ENCODE data around the gene NPLOC4. TPM values are rescaled to one million over a fixed set of nuclear protein-coding genes. Genes with fewer than 3 reads are reported as not detected.

The NPLOC4 gene
- polyA plus RNA-seq, 3 donors: 51.0 to 78.2 (median 73.9) TPM

GRCh38 chr17:81666342-81667191 is 29.7 kb upstream of the NPLOC4 start, which contains the start of the genes CCDC137 and OXLD1:
CCDC137 (plus strand) TSS chr17:81666737; CDS start chr17:81666767, 30 bp downstream.
OXLD1 (minus strand) TSS chr17:81666605; CDS start chr17:81666577, 28 bp downstream.
- peak; percentile 96 for DNase-seq

GRCh38 chr17:81666092-81666341 is 29.1 kb upstream of the NPLOC4 start:
- no peak for DNase-seq

GRCh38 chr17:81665205-81666091 is 28.5 kb upstream of the NPLOC4 start:
- DNase-seq: no peak

GRCh38 chr17:81664051-81664470 is 27.1 kb upstream of the NPLOC4 start:
- no peak for DNase-seq

GRCh38 chr17:81662002-81662401 is 25.1 kb upstream of the NPLOC4 start:
- DNase-seq: no peak

DNA sequence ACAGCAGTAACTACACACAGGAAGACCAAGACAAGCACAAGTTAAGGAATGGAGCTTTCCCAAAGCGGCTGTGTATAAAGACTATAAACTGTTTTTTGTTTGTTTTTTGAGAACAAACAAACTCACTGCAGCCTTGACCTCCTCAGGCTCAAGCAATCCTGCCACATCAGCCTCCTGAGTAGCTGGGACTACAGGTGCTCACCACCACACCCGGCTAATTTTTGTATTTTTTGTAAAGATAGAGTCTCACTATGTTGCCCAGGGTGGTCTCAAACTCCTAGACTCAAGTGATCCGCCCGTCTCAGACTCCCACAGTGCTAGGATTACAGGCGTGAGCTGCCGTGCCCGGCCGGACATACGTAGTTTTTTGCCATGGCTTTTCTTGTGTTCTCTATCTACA is 23.5 kb upstream of the NPLOC4 start:
- no peak for DNase-seq

GRCh38 chr17:81659038-81659437 is 22.1 kb upstream of the NPLOC4 start:
- DNase-seq: no peak

GRCh38 chr17:81656835-81657234 is 19.9 kb upstream of the NPLOC4 start:
- no peak for DNase-seq

GRCh38 chr17:81656118-81656743 is 19.3 kb upstream of the NPLOC4 start, which contains the start of gene PDE6G:
PDE6G (minus strand) TSS chr17:81656542; CDS start chr17:81653305, 3,237 bp downstream.
- DNase-seq: no peak

DNA sequence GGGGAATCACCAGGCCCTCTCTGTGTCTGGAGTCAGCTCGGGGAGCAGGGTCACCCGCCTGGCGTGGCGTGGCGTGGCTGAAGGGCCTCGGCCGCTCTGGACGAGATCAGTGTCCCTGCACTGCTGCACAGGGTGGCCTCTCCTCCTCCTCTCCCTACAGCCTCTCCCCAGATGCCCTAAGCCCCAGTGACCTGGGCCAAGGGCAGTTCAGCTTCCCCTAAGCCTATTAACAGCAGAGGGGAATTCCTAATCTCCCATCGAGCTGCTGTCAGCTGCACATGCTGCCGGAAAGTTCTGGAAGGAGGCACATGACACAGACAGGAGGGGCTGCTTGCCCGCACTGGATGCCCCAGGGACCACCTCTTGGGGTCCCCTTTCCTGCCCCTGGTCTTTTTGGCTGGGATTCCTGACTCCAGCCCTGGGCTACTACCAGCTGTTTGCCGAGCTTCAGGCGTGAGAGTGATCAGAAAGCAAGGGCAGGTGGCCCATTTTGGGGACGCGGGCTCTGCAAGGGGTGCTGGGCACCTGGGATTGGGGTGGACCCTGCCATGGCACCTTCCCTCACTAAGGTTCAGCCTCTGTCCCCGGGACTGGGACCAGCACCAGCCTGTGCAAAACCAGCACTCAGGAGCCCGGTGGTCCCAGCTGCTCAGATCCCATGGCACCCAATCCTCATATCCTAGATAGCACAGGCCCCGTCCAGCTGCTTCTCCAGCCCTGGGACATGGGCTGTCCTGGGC is 18.6 kb upstream of the NPLOC4 start:
- DNase-seq: no peak

GRCh38 chr17:81652906-81653771 is 16.2 kb upstream of the NPLOC4 start:
- no peak for DNase-seq

DNA sequence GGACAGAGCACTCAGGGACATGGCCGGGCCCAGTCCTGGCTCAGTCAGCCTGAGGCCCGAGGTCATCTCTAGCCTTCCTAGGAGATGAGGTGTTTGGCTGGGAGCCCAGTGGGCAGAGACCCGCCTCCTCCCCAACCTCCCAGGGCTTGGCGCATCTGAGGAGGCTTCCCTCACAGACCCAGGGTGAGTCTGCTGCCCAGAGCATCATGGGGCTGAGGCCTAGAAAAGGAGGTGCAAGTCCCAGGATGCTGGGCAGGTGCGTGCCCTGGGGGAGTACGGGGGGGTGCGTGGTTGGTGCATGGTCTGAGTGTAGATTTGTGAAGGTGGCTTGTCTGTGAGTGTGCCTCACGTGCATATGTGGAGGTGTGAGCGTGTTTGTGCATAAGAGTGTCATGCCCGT is 14.8 kb upstream of the NPLOC4 start:
- DNase-seq: no peak

- no peak for DNase-seq
Observed at GRCh38 chr17:81650951-81651350, 14.0 kb upstream of the NPLOC4 start.

GRCh38 chr17:81648707-81649085 is 11.8 kb upstream of the NPLOC4 start:
- DNase-seq: no peak

DNA sequence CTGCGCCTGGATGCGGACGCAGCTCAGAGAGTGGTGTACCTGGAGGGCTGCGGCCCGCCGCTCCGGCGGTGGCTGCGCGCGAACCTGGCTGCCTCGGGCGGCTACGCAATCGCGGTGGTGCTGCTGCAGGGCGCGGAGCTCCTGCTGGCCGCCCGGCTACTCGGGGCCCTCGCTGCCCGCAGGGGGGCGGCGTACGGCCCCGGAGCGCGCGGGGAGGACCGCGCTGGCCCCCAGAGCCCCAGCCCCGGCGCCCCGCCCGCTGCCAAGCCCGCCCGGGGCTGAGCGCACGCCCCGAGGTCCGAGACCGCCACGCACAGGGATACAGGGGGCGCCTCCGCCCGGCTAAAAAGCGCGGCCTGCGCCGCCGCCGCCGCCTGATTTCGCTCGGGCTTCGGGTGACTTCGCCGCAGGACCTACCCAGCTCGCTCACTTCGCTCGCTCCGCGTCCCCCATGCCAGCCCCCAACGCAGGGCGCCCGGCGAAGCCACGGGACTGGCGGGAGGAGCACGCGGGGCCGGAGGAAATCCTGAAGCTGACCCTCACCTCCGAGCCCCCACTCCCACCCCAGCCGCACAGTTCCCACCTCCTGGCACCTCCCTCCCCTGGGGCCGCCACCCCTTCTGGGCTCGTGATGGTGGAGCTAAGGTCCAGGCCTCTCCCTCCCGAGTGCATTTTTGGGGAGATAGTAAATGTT is 11.2 kb upstream of the NPLOC4 start:
- no peak for DNase-seq

DNA sequence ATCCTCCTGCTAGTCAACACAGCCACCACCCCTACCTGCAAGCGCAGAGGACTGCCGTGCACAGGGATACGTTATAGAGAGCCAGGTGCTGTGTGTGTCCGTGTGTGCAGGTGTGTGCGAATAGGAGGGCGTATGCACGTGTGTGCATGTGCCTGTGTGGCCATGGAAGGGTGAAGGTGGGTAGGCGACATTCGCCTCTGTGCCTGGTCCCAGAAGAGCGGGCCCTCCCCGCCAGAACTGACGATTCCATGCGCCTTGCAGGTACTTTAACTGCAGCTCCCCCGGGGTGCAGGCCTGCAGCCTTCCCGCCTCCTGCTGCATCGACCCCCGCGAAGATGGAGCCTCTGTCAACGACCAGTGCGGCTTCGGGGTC is 10.7 kb upstream of the NPLOC4 start:
- no peak for DNase-seq

DNA sequence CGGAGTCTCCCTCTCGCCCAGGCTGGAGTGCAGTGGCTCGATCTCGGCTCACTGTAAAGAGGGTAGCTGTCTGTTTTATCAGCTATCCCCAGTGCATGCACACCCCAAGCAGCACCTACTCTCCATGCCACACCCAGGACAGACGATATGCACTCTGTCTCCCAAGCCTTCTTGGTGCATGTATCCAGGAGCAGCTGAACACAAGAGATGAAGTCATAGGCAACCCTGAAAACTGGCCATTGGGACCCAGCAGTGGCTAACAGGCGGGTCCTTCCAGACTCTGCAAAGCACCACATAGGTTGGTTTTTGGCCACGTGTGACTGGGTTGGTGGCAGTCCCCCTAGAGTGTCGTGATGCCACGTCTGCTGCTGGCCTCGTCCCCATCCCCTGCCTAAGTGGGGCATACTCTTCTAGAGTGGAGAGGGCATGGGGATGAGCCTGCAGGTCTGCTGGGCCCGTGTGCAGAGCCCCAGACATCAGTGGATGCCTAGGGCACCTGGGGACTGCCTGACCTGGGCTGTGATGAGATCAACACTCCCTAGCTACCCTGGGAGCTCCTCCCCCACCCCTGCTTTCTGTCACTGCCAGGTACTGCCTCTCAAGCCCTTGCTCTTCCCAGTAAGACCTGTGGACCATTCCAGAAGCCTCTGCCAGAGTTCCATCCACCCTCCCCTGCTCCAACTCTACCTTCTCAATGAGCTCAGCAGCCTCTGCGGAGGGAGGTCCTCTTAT is 10.1 kb upstream of the NPLOC4 start:
- no peak for DNase-seq

DNA sequence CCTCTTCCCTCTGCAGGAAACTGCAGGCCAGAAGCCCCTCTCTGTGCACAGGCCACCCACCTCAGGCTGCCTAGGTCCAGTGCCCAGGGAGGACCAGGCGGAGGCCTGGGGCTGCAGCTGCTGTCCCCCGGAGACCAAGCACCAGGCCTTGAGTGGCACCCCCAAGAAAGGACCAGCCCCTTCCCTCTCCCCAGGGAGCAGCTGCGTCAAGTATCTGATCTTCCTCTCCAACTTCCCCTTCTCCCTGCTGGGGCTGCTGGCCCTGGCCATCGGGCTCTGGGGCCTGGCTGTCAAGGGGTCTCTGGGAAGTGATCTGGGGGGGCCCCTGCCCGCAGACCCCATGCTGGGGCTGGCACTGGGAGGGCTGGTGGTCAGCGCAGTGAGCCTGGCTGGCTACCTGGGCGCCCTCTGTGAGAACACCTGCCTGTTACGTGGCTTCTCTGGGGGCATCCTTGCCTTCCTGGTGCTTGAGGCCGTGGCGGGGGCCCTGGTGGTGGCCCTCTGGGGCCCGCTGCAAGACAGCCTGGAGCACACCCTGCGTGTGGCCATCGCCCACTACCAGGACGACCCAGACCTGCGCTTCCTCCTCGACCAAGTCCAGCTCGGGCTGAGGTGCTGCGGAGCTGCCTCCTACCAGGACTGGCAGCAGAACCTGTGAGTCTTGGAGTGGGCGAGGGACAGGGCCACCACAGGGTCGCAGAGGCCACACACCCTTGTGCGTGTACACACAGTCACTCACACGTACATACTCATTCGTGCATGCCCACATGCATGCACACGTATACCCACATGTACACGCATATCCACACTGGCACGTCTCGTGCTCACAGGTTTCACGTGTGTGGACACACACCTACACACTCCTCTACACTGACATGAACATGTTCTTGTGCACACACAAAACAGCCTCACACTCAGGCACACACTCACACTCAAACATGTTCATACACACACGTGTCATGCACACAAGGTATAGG is 8.4 kb upstream of the NPLOC4 start:
- DNase-seq: no peak

Measured in renal pelvis (tissue), 4 donors.